Mesenteric fat pad (tissue), 1 donor: ENCODE data around the gene GAL3ST2. TPM values are rescaled to one million over a fixed set of nuclear protein-coding genes. Genes with fewer than 3 reads are reported as not detected.
"Not testable (repeated sequence)": the region's sequence is repeated elsewhere in the genome, so short reads cannot be mapped to it uniquely, and the experiment has no call there.

ENCODE experiments used
- DNase-seq: peaks from one replicate; pipeline ENCODE4 v3.0.0-alpha.2; 2020; ENCODE audit warnings: low spot score
- total RNA-seq: library from RNA; stranded (reverse); fragmentation: NEBNext Ultra II Directional; extraction: Animal tissue kit (Norgen Biotek cat#: 25700); gene quantifications from one replicate; pipeline ENCODE4 v1.2.1, GENCODE V29; 2021
- donor health status: DM: yes; HTN: yes; CAD: no.

GAL3ST2 gene
- total RNA-seq, 1 donor from 2014 or later, result not detected

DNA sequence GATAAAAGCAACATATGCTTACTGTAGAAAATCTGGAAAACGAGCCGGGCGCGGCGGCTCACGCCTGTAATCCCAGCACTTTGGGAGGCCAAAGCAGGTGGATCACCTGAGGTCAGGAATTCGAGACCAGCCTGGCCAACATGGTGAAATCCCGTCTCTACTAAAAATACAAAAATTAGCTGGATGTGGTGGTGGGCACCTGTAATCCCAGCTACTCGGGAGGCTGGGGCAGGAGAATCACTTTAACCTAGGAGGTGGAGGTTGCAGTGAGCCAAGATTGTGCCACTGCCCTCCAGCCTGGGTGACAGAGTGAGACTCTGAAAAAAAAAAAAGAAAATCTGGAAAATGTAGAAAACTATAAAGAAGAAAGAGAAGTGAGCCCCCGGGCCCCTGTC lies 41.2 kb downstream of the GAL3ST2 start:
- DNase-seq, result not testable (repeated sequence)

- DNase-seq, result peak; percentile 80
These were observed 41.8 kb downstream of the GAL3ST2 start for GRCh38 chr2:241818229-241818942.

- peak; percentile 84 for DNase-seq
These were observed 42.3 kb downstream of the GAL3ST2 start for GRCh38 chr2:241818943-241819270.

DNA sequence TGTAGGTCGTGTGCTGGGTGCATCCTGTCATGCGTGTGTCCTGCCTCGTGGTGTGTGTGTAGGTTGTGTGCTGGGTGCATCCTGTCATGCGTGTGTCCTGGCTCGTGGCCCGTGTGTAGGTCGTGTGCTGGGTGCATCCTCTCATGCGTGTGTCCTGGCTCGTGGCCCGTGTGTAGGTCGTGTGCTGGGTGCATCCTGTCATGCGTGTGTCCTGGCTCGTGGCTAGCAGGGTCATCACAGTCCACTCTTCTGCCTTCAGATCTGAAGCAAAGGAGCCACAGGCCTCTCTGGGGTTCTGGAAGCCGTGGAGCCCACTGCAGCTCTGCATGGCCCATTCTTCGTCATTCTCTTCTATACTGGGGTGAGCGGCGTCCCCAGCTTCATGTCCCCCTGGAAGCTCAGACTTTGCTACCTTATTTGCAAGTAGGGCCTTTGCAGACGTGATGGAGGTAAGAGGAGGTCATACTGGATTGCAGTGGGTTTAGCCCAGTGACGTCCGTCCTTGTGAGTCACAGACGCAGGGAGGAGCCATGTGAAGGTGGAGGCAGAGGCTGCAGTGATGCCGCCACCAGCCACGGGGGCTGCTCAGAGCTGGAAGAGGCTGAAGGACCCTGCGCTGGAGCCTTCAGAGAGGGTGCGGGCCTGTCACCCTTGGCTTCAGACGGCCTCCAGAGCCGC lies 43.5 kb downstream of the GAL3ST2 start:
- DNase-seq, result peak; percentile 85

- DNase-seq, result peak; percentile 53
These were observed 44.2 kb downstream of the GAL3ST2 start for GRCh38 chr2:241820625-241821384.

- peak; percentile 79 for DNase-seq
These were observed 45.0 kb downstream of the GAL3ST2 start for GRCh38 chr2:241821460-241822263.

- no peak for DNase-seq
These were observed 45.6 kb downstream of the GAL3ST2 start for GRCh38 chr2:241822264-241822623.

GRCh38 chr2:241823531-241824437 lies 47.2 kb downstream of the GAL3ST2 start:
- not testable (repeated sequence) for DNase-seq

- no peak for DNase-seq
These were observed 50.8 kb downstream of the GAL3ST2 start for GRCh38 chr2:241827394-241827793.

- no peak for DNase-seq
These were observed 56.6 kb downstream of the GAL3ST2 start for GRCh38 chr2:241833101-241833663.

DNA sequence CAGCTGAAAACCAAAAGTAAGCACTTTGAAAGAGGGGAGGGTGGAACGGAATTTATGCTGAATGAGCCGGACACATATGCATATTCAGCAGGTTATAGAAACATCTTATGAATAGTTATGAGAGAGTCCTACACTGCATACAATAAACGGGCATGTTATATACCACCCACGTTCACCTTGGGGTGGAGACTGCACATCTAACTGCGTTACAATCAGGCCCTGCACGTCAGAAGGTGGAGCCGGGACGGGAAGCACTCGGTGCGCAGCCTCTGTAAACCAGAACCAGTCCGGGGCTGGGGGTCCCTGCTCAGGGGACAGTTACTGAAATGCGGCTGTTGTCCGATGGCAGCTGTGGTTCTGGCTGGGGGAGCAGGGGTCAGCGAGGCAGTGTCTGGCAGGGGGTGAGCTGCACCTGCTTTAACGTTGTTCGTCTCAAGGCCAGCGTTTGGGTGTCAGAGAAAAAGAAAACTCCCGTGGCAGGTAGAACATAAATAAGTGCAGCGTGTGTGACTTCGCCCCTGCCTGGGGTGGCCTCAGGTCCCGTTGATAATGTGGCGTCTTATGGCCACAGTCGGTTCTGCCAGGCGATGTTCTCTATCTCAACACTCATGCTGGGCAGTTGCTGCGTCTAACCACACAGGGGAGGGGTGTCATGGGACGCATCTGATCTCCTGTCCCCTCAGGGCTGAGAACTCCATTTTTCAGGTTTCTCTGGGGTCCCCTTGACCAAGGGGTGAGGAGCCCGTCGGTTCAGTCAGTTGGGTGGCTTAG lies 57.3 kb downstream of the GAL3ST2 start:
- peak; percentile 64 for DNase-seq

DNA sequence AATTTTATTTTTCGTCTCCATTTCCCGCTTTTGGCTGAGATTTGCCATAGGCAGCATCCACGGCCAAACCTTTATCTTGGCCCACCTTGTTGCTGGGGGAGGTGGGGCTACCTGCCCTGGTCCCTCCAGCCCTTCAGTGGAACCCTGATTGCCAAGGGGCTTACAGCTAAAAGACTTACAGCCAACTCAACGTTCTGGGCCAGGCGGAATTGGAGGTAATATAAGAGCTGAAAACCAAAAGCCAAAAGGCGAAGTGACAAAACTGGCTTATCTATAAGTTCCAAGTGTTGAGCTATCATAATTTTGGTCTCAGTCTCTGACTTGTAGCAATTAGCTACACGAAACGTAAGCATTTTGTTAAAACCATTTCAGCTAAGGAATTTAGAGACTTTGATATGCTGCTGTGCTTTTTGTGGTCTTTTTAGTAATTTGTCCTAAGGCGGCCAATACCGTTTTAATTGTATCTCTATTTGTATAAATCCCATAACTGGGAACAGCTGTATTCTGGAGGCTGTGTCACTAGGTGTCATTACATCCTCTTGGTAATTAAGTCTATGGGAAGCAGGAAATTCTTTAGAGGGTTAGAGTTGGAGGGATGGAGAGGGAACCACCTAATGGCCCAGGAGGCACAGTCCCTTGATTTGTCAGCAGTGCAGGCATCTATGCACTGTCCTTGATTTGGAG lies 58.0 kb downstream of the GAL3ST2 start:
- DNase-seq, result no peak

GRCh38 chr2:241835611-241836010 lies 59.0 kb downstream of the GAL3ST2 start:
- DNase-seq, result no peak

DNA sequence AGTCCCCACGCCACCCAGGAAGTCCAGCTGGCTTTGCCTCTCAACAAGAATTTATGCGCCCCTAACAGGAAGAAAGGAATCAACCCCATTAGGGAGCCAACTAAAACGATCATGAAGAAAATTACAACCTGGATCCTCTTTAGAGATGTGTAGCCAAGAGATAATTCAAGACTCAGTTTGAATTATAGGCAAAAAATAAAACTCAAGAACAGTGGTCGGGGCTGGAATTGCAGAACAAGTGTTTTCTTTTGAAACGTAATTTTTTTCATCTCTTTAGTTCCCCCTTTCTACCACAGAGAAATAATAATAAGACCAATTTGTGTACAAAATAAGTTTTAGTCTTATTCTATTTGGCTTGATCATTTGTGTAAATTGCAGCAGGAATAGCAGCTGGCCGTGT lies 59.7 kb downstream of the GAL3ST2 start:
- no peak for DNase-seq

GRCh38 chr2:241837197-241837965 lies 60.8 kb downstream of the GAL3ST2 start:
- DNase-seq, result peak; percentile 33

DNA sequence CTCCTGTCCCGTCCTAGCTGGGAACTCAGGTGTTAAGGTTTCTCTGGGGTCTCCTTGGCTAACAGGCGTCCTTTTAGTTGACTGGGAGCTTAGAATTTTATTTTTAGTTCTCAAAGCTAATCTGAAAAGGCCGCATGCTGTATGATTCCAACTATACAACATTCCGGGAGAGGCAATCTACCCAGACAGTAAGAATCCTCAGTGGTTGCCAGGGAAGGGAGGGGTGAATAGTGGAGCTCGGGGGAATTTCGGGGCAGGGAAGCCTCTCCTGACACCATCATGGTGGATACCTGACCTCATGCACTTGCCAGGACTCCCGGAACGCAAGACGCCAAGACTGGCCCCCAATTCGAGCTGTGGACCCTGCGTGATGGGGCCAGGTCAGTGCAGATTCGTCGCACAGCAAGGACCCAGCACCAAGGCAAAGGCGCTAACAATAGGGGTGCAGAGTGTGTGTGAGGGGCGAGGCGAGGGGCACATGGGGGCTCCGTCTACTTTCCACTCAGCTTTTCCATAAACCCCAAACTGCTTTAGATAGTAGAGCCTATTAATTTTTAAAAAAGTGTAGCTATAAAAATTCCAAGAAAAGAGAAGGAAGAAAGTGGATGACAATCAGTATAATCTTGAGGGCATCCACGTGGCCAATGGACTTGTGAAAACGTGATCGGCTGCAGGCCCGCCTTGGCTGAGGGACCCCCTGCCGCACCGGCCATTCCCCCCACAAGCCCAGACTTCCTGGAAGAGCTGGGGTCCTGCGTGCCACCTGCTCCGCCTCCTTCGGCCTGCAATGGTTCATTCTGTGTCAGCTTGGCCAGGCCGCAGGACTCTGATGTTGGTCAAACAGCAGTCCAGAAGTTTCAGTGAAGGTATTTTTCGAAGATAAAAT lies 64.8 kb downstream of the GAL3ST2 start:
- peak; percentile 62 for DNase-seq

GRCh38 chr2:241842067-241842415 lies 65.4 kb downstream of the GAL3ST2 start:
- DNase-seq, result peak; percentile 81
